ENCODE results near the gene PML.

The PML gene

DNA sequence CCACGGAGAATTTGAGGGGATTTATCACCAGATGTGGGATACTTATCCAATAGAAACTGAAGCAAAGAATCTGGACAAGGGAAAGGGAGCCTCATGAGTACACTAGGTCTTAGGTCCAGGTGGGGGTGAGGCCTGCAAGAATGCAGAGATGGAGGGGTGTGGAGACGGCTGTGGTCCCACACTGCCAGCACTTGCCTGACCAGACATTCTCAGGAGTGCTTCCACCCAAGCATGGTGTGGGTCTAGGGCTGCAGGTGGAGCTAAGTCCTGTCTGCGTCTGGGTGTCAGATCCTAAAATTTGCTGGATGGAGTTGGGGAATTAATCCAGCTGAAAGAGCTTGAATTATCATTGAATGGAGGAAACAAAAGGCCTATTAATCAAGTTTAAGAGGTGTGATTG is 14.4 kb downstream of the PML start:
- no peak for DNase-seq (ENCODE audit: low spot score)

DNA sequence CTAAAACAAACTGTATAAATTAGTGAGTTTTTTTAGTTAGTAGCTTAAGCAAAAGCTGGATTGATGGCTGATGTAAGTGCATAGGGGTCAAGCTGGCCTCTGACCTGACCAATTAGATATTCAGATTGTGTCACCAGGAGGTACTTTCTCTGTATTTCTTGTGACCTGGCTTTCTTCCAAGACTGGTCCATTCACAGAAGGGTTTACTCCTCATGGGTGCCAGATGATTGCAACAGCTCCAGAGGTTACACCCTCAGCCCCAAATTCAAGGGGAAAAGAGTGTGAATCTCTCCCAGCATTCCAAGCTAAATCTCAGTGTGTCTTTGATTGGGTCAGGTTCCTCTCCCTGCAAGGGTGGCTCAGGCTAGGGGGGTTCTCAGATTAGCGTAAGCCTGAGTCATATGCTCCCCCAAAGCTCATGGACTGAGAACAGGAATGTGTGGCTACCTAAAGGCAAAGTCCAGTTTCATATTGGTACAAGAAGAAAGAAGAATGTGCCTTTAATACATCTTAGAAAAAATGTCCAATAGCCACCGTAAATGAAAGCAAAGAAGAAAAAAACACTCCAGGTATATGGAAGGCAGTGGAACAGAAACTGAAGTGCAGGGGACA is 16.5 kb downstream of the PML start:
- no peak for DNase-seq (ENCODE audit: low spot score)

DNA sequence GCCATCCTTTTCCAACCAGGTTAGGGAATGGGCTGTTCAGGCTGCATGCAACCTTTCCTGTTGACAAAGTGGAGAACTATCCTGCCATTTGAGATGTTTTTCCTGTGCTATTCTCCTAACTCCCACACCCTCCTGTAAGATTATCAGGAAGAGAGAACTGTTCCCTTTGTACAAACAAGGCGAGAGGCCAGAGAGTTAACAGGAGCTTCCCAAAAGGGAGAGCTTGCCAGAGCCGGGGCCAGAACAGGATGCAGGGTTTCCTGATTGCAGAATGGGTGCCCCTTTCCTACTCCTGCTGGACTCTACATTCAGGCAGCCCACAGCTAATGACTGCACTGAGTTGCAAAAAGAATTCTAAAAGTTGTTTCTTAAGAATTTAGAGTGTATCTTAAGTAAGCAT is 17.1 kb downstream of the PML start:
- no peak for DNase-seq (ENCODE audit: low spot score)

DNA sequence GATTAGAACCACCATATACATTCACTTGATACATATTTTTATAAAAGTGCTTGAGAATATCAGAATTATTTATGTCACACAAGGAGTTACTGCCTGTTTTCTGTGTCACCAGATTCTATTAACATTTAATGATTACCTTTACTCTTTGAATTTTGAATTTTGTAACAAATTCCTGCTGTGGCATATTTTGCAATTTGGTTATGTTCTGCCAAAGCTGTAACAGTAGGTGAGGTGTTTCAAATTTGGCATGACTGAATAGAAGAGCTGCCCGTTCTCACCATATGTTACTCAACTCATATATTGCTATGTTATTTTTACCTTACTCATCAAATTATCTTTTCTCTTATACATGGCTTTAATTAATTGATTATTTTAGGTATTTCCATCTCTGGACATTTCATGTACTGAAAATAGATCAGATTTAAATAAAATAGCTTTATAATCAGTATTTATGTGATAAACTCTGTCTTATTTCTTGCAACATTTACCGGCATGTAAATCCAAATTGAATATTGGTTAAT is 18.9 kb downstream of the PML start:
- no peak for DNase-seq (ENCODE audit: low spot score)

DNA sequence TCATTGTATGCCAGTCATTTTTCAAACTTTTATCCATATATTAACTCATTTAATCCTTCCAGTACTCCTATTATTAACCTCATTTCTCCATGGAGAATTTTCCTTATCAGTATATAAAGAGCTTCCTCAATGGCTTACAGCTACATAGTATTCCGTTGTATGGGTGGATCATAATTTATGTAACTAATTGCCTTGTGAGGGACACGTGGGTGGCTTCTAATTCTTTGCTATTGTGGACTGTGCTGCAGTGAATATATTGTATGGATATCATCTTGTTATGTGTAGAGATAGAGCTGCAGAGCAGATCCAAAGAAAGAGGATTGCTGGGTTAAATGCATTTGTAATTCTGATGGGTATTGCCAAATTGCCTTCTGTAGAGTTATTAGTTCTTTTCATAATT is 25.2 kb downstream of the PML start:
- DNase-seq (ENCODE audit: low spot score), result no peak

DNA sequence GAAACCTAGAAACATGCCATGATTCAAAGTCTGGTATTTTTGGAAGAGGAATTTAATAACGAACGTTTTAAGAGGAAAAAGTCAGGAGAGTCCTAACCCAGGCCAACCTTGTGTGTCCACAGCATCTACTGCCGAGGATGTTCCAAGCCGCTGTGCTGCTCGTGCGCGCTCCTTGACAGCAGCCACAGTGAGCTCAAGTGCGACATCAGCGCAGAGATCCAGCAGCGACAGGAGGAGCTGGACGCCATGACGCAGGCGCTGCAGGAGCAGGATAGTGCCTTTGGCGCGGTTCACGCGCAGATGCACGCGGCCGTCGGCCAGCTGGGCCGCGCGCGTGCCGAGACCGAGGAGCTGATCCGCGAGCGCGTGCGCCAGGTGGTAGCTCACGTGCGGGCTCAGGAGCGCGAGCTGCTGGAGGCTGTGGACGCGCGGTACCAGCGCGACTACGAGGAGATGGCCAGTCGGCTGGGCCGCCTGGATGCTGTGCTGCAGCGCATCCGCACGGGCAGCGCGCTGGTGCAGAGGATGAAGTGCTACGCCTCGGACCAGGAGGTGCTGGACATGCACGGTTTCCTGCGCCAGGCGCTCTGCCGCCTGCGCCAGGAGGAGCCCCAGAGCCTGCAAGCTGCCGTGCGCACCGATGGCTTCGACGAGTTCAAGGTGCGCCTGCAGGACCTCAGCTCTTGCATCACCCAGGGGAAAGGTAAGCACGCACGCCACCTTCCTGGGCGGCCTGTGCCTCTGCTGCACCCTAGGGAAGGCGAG is 28.4 kb downstream of the PML start:
- DNase-seq (ENCODE audit: low spot score), result no peak

DNA sequence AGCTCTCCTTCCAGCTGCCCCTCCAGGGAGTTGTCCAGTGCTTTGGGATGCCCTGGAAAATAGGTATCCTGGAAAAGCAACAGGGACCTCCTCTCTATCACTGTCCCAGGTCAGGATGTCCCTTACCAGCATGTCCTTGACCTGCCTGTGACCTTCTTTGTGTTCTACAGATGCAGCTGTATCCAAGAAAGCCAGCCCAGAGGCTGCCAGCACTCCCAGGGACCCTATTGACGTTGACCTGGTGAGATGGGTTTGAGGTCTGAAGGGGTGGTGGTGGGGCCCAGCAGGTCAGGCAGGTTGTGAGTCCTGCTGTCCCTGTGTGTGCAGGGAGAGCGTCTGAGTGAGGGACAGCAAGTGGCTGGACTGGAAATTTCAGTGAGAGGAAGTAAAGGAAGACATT is 30.2 kb downstream of the PML start:
- DNase-seq (ENCODE audit: low spot score), result no peak

DNA sequence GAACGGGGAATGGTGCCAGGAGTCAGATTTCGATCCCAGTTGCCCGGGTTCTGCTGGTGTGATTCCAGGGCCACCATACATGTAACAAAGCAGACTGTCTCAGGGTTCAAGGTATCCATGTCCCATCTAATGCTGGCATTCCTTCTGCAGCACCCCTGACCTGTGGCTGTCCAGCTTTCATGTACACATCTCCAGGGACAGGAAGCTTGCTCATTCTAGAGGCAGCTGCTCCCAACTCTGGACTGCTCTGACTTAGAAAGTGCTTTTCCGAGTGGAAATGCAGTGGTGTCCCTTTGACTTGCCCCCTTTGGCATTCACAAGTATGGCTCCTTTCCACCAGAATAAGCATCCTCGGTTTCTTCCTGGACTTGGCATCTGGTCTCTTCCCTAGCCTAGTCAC is 30.9 kb downstream of the PML start:
- no peak for DNase-seq (ENCODE audit: low spot score)

DNA sequence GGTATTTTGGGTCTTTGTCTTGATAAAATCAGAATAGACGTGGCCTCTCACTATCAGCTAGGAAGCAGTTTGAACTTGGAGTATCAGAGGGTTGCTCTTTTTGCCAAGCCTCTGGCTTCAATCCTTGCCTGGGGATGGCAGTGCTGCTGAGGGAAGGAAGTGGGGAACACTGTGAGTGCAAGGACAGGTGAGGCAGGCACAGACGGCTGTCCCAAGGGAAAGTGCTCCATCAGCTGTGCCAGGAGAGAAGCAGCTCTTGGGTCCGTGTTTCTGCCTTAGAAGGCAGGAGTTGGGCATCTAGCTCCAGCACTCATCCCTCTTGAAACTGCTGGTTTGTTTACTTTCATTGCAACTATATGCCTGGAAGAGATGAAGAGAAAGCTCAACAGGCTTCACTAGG is 33.2 kb downstream of the PML start:
- no peak for DNase-seq (ENCODE audit: low spot score)

DNA sequence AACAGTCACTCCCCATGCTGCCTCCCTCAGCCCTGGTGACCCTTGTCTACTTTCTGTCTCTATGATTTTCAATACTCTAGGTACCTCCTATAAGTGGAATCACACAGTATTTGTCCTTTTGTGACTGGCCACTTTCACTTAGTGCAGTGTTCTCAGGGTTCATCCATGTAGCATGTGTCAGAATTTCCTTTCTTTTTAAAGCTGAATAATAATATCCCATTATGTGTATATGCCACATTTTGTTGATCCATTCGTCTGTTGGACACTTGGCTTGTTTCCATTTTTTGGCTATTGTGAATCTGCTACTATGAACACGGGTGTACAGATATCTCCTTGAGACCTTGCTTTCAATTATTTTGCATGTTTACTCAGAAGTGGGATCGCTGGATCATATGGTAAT is 34.1 kb downstream of the PML start:
- DNase-seq (ENCODE audit: low spot score), result no peak

DNA sequence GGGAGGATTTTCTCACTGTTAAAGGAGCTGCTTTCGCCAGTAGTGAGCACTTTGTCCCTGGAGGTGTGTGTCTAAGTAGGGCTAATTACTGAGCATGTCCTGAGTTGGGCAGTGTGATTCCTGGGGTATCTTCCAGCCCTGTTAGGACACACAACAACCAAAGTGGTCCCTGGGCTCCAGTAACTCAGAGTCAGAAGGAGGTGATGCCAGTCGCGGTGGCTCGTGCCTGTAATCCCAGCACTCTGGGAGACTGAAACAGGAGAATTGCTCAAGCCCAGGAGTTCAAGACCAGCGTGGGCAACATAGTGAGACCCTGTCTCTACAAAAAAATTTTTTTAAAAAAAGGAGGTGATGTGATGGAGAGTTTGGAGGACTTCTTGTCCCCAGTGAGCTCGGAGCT is 37.5 kb downstream of the PML start:
- no peak for DNase-seq (ENCODE audit: low spot score)

DNA sequence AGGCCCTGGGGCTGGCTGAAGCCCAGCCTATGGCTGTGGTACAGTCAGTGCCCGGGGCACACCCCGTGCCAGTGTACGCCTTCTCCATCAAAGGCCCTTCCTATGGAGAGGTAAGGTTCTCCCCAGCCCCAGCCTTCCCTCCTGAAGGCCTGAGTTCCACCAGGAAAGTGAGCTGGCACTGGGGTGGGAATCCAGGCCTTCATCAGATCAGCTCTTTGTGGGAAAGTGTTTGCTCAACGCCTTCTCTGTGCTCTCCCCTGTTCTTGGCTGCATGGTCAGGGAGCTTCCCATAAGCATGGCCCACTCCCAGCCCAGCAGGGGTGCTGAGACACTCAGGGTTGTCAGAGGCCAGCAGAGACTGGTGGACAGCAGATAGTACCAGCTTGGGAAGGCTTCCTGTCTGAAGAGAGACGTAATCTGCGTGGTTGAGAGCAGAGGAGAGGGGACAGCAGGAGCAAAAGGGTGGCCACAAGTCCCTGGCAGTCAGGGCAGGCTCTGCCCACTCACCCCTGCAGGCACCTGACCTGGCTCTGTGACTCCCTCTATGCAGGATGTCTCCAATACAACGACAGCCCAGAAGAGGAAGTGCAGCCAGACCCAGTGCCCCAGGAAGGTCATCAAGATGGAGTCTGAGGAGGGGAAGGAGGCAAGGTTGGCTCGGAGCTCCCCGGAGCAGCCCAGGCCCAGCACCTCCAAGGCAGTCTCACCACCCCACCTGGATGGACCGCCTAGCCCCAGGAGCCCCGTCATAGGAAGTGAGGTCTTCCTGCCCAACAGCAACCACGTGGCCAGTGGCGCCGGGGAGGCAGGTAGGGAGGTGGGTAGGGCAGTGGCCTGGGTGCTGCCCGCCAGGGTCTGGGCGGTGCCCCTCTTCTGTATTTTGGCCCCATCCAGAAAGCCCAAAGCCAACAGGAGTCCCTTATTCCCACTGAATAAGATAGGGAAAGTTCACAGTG is 38.4 kb downstream of the PML start:
- no peak for DNase-seq (ENCODE audit: low spot score)

DNA sequence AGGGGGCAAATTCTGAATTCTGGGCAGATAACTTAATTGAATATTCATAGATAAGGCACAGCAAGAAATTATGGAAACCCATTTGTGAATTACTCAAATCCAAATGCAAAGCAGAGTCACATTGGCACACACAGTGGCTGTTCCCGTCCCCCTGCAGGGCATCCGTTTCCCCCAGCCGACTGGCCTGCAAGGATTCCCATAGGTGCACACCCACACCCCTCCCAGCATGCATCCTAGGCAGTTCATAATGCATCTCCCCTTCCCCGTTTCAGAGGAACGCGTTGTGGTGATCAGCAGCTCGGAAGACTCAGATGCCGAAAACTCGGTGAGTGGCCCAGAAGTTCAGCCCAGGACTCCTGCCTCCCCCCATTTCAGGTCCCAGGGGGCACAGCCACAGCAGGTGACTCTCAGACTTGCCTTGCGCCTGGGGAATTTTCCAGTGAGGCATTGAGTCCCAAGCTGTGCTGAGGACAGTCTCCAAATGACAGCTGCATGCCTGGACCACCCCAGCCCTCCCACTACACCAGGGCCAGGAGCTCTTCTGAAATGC is 39.8 kb downstream of the PML start:
- no peak for DNase-seq (ENCODE audit: low spot score)

DNA sequence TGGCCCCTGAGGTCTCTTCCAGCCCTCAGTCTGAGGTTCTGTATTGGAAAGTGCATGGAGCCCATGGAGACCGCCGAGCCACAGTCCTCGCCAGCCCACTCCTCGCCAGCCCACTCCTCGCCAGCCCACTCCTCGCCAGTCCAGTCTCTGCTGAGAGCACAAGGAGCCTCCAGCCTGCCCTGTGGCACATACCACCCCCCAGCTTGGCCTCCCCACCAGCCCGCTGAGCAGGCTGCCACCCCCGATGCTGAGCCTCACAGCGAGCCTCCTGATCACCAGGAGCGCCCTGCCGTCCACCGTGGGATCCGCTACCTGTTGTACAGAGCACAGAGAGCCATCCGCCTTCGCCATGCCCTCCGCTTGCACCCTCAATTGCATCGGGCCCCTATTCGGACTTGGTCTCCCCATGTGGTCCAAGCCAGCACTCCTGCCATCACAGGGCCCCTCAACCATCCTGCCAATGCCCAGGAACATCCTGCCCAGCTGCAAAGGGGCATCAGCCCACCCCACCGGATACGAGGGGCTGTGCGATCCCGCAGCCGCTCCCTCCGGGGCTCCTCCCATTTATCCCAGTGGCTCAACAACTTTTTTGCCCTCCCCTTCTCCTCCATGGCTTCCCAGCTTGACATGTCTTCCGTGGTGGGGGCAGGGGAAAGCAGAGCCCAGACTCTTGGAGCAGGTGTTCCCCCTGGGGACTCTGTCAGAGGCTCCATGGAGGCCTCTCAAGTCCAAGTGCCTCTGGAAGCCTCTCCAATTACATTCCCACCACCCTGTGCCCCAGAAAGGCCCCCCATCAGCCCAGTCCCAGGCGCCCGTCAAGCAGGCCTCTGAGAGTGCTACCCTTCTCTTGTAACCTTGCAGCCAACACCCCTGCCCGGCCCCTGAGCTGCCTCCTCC is 40.9 kb downstream of the PML start:
- DNase-seq (ENCODE audit: low spot score), result no peak

DNA sequence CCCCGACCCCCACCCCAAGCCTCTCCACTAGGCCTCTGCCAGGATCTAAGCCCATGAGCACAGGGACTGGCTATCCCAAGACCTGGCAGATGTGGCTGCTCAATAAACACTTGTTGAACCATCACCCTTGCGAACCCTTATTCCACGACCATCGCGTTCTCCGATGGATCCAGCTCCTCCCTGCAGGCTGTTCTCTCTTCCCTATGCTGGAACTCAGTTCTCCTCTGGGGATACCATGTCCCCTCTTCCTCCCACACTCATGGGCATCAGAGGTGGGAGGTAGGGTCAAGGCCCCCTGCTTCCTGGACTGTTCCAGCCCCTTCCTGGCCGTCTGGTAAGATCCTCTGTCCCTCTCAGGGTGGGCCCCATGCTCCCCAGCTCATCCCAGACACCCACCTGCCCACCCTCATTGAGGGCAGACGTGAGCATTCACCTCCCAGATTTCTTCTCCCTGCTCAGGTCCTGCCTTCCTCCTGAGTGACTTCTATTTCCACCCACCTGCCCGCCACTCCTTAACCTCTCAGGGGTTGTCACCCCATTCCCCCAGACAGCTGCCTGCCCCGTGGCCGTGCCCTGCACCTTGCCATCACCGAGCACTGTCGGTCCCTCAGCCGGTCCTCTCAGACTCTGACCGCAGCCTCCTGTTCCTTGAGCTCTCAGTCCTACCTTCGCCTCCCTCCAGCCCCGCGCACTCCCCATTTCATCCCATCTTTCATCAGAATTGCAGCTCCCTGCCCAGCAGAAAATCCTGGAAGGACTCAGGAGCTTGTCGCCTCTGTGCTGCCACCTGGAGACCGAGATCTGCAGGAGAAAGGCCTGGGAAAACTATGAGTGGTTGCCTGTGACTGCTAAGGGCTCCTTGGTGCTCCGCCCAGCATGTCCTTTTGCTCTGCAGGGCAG is 42.0 kb downstream of the PML start:
- DNase-seq (ENCODE audit: low spot score), result no peak

DNA sequence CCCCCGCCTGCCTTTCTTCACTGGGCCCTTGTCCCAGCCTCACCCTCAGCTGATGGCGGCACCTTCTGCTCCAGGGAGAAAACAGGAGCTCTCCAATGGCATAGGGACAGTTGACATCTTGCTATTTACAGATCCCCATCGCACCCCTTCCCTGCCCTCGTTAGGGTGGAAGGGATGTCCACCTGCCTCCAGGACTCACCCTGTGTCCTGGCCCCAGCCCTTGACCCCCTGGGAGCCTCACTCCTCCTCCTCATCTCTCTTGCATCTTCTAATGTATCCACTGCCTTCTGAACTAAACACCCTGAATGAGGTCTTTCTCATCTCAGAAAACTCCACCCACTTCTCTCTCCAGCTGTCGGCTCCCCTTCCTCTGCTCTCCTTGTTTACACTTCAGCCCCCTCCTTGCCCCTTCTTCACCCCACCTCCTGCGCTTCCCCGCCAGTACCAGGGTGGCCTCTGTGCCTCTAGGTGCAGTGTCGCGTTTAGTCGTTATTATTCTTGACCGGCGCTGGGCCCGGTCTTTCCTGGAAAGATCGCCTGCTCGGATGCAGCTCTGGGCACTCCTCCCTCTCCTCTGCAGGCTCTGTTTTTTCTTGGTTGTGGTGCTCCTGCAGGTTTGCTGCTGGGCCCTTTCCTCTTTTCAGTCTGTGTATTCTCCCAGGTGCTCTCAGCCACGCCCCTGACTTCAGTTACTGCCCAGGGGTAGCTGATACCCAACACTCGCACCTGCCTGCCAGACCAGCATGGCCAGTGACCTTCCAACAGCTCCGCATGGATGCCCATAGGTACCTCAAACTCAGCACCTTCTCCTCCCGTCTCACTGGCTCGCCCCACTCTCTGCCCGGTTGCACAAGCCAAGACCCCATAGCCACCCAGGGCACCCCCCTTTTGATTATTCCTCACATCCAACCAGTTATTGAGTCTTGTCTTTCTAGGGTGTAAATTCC is 42.9 kb downstream of the PML start:
- DNase-seq (ENCODE audit: low spot score), result no peak

DNA sequence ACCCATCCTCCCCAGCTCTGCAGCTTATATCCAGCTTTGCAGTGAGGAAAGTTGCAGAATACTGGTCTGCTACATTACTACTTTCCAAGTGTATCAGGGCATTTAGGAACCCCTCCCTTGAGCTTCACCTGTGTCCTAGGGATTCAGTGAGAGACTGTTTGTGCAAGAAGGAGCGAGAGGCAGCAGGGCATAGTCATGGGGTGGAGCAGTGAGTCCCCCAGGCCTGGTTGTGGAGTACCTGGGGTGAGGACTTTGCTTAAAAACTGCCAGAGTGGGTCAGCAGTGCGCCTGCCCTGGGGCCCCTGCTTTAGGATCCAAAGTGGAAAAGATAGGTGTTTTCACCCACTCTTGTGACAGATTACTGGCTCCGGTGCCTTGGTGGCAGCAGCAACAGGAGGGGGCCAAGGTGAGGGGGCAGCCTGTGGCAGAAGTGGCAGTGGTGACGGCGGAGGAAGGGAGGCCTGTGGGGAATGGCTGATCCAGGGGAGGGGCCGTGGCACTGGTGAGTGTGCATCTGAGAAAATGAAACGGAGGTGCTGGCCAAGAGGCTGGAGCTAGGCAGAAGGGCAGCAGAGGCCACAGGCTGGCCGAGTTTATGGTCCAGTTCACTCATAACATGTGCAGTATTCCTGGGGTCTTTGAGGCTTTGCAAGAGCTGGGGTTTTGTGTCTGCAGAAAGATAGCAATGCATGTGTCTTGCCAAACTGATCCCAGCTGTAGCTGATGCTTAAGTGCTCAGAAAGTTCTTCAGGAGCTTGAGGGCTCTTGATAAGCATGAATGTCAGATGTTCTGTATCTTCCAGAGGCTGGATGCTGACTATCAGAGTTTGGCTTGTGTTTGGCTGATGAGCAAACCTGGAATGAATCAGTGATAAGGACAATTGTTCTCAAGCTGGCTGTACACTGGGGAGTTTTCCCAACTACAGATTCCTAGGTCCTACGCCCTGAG is 44.5 kb downstream of the PML start:
- no peak for DNase-seq (ENCODE audit: low spot score)

DNA sequence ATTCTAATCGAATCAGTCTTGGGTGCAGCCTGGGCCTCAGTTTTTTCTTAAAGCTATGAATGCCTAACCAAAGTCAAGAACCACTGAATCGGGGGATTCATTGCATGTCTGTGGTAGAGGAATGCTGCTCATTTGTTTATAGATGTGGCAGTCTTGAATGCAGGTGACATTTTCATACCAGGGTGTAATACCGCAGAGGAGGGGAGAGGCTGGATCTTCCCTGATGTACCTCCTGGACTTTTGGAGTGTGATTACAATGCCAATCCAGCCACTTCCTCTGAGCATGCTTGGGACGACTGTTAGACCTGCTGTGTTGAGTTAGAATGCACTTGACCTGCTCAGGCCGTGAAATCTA is 45.1 kb downstream of the PML start:
- no peak for DNase-seq (ENCODE audit: low spot score)

Measured in CD4-positive, alpha-beta T cell treated with Interleukin-2 at 100 ng/mL for 4 hours (primary cell).